D721Med (cell line): ENCODE results near the gene TSBP1.

ENCODE experiments used
- DNase-seq: peaks from one replicate; pipeline ENCODE4 v3.0.0; 2011; ENCODE audit warnings: low spot score; ENCODE audit not compliant: insufficient read length
- FAIRE-seq: peaks from 2 replicates; lab custom pipeline; 2011; peaks lifted over from hg19 to GRCh38; lab: Jason Lieb, UNC
- CTCF ChIP-seq: IDR thresholded peaks from 2 replicates; pipeline ENCODE4 v1.5.1; 2012; ENCODE audit warnings: mild to moderate bottlenecking, control low read depth; ENCODE audit not compliant: insufficient read depth; ENCODE audit errors: missing control alignments

Gene TSBP1

GRCh38 chr6:32254761-32255198 is 116.9 kb downstream of the TSBP1 start:
- FAIRE-seq (no peak), DNase-seq (no peak)
- no peak for TF ChIP-seq CTCF

DNA sequence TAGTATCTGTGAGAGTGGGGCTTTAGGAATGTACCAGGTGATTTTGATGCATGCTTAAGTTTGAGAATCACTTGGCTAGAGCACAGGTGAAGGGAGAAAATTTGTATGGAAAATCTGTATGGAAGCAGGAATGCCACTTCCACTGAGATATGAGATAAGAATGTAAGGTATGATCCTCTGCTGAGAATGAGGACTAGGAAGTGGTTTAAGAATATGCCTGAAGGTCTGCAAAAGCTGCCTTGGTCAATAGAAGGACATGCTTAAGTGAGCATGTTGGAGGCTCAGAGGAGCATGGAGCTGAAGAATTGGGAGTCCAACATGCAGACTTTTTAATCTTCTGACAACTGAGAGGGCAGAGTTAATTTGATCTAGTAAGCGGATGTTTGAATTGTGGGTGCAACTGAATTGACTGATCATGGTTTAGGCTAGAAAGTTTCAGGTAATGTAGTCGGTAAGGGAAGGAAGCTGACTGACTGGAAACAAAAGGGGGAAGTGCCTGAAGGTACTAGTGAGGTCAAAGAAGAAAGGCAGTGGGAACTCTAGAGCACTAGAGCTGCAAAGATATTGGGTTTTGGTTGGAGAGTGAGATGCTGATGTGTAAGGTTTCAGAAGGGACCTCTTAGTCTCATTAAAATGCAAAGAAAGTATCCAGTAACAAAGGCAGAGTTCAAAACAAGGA is 119.2 kb downstream of the TSBP1 start:
- FAIRE-seq (no peak), DNase-seq (no peak)
- TF ChIP-seq CTCF, result no peak

DNA sequence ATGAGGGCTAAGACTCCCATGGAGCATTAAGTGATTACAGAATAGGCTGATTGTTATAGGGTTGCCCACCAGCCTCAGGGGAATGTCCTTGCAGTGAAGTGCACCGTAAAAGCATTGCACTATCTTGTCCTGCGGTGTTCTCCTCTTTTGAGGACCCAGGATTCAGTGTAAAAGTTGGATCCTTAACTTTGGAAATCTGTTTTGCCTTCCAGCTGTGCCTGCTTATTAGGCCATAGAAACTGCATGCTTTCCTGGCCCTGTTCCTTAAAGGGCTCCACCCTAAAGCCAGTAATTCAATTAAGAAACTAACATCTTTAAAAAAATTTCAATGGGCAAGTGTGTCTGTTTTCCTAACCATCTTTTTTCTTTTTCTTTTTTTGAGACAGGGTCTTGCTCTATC is 122.4 kb downstream of the TSBP1 start:
- FAIRE-seq, result no peak
- no peak for TF ChIP-seq CTCF
- DNase-seq, result no peak

GRCh38 chr6:32247401-32247800 is 124.3 kb downstream of the TSBP1 start:
- DNase-seq (no peak), FAIRE-seq (no peak)
- TF ChIP-seq CTCF, result no peak

DNA sequence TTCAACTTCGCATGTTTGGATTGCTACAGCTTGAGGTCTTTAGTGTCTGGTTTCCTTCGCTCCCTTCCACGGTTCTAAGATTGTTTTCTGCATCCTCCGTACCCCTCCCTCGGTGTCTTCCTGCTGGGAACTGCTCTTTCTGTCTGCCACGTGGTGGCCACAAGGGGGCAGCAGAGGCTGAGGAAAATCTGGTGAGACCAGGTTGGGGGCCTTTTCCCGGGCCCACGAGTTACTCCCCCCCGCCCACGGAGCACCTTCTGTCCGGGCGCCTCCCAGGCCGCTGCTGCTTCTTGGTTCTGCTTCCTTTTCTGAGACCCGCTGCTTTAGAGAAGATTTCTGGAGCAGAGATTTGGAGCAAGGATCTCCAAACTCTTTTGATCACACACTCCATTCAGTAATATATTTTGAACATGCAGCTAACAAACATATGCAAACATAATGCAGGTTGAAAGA is 126.7 kb downstream of the TSBP1 start:
- peak; percentile 87 for TF ChIP-seq CTCF
- no peak for FAIRE-seq
- DNase-seq, result peak; percentile 76

GRCh38 chr6:32244270-32244669 is 127.4 kb downstream of the TSBP1 start:
- FAIRE-seq, result no peak
- no peak for TF ChIP-seq CTCF
- DNase-seq, result no peak
